ENCODE data around the gene GLMN.
"Not testable (repeated sequence)": the region's sequence is repeated elsewhere in the genome, so short reads cannot be mapped to it uniquely, and the experiment has no call there.

GLMN gene

DNA sequence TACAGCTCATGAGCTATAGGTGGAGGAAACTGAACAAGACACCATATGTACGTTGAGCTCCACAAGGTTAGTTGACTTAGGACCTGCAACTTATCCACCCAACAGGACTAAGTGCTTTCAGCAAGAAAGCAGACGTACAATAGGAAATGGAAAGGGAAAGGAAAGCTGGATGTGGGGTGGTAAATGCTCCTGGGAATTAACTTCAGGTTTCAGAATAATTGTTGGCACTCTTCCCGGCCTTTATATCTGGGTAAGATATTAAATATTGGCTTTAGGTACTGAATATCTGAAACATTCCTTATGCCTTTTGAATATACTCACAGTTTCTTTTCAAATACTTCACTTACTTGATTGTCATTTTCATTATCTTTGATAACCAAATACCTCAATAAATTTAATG, 36.3 kb downstream of the GLMN start:
- no peak for DNase-seq (ENCODE audit: low read depth)
- no peak overlapping the region for H3K4me3 ChIP-seq (ENCODE audit: low read depth, low read length)
- TF ChIP-seq, protein P1, sequence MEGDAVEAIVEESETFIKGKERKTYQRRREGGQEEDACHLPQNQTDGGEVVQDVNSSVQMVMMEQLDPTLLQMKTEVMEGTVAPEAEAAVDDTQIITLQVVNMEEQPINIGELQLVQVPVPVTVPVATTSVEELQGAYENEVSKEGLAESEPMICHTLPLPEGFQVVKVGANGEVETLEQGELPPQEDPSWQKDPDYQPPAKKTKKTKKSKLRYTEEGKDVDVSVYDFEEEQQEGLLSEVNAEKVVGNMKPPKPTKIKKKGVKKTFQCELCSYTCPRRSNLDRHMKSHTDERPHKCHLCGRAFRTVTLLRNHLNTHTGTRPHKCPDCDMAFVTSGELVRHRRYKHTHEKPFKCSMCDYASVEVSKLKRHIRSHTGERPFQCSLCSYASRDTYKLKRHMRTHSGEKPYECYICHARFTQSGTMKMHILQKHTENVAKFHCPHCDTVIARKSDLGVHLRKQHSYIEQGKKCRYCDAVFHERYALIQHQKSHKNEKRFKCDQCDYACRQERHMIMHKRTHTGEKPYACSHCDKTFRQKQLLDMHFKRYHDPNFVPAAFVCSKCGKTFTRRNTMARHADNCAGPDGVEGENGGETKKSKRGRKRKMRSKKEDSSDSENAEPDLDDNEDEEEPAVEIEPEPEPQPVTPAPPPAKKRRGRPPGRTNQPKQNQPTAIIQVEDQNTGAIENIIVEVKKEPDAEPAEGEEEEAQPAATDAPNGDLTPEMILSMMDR (IDR thresholded peaks at IDR 0.05; ENCODE audit: low read depth, low read length), result no peak
- TF ChIP-seq, protein P2, sequence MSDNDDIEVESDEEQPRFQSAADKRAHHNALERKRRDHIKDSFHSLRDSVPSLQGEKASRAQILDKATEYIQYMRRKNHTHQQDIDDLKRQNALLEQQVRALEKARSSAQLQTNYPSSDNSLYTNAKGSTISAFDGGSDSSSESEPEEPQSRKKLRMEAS (IDR thresholded peaks at IDR 0.05; ENCODE audit: low read depth, low read length), result no peak
- TF ChIP-seq POLR2A (IDR thresholded peaks at IDR 0.05; ENCODE audit: extremely low read depth, insufficient read length) (no peak), MYC (IDR thresholded peaks at IDR 0.05; ENCODE audit: low read depth, low read length) (no peak)

DNA sequence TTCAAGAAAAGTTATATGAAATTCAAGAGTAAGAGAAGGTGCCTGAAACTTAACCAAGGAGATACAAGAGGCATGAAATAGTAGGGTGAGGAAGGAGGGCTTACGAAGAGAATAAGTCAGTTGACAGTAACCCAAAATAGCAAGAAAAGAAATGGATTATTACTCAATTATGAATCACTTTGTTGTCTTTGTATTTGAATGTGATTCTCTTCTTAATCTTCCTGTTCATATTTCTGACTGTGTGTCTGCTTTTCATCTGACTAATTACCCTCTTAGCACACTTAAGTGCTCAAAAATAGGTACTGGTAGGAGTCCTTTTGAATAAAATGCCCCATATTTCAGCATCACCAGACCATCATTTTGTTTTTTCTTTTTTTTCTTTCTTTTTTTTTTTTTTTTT, 39.4 kb downstream of the GLMN start:
- TF ChIP-seq, protein P2 (IDR thresholded peaks at IDR 0.05; ENCODE audit: low read depth, low read length), result no peak
- TF ChIP-seq MYC (IDR thresholded peaks at IDR 0.05; ENCODE audit: low read depth, low read length) (no peak), POLR2A (IDR thresholded peaks at IDR 0.05; ENCODE audit: extremely low read depth, insufficient read length) (no peak)
- TF ChIP-seq, protein P1 (IDR thresholded peaks at IDR 0.05; ENCODE audit: low read depth, low read length), result no peak
- no peak overlapping the region for H3K4me3 ChIP-seq (ENCODE audit: low read depth, low read length)
- DNase-seq (ENCODE audit: low read depth), result no peak

DNA sequence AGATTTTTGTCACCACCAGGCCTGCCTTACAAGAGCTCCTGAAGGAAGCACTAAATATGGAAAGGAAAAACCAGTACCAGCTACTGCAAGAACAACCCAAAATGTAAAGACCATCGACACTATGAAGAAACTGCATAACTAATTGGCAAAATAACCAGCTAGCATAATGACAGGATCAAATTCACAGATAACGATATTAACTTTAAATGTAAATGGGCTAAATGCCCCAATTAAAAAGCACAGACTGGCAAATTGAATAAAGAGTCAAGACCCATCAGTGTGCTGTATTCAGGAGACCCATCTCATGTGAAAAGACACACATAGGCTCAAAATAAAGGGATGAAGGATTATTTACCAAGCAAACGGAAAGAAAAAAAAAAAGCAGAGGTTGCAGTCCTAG, 44.1 kb downstream of the GLMN start:
- DNase-seq (ENCODE audit: low read depth); H3K4me3 ChIP-seq (ENCODE audit: low read depth, low read length): not testable (repeated sequence)

DNA sequence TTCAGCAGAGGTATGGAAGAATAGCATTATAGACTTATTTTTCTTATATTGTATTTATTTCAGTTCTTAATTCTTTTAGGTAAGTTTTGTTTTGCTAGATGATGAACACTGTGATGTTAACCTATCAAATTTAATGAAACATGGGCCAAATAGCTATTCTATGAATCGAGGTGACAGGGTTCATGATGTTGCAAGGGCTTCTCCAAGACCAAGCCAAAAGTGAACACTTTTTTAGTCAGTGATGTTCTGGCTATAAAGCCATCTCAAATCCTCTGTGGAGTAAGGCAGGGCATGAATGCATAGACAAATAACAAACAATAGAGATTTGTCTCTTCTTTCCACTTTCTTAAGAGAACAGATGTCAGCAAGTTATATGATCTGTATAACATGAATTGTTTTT, 54.4 kb downstream of the GLMN start:
- TF ChIP-seq, protein P2 (IDR thresholded peaks at IDR 0.05; ENCODE audit: low read depth, low read length), result no peak
- no peak for TF ChIP-seq POLR2A (IDR thresholded peaks at IDR 0.05; ENCODE audit: extremely low read depth, insufficient read length)
- TF ChIP-seq, protein P1 (IDR thresholded peaks at IDR 0.05; ENCODE audit: low read depth, low read length), result no peak
- no peak for TF ChIP-seq MYC (IDR thresholded peaks at IDR 0.05; ENCODE audit: low read depth, low read length)
- H3K4me3 ChIP-seq (ENCODE audit: low read depth, low read length), result no peak overlapping the region
- DNase-seq (ENCODE audit: low read depth), result no peak

DNA sequence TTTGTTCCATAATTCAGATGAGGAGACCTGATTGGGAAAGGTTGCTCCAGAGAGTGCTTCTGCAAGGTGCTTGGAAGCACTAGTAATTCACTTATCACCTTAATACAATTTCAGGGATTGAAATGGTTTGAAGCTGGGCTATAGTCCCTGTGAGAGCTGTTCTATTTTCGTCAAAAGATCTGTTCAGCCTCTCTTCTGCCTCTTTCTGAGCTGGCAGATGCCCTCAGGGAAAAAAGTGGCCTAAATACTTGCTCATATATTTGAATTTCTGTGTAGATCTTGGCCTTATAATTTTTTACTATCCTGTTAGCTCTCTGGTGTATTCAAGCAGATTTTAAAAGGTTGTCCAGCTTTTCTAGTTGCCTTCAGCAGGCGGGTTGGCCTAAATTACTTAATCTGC, 58.8 kb downstream of the GLMN start:
- H3K4me3 ChIP-seq (ENCODE audit: low read depth, low read length), result no peak overlapping the region
- no peak for DNase-seq (ENCODE audit: low read depth)
- TF ChIP-seq, protein P2 (IDR thresholded peaks at IDR 0.05; ENCODE audit: low read depth, low read length), result no peak
- TF ChIP-seq POLR2A (IDR thresholded peaks at IDR 0.05; ENCODE audit: extremely low read depth, insufficient read length) (no peak), MYC (IDR thresholded peaks at IDR 0.05; ENCODE audit: low read depth, low read length) (no peak)
- TF ChIP-seq, protein P1 (IDR thresholded peaks at IDR 0.05; ENCODE audit: low read depth, low read length), result no peak

DNA sequence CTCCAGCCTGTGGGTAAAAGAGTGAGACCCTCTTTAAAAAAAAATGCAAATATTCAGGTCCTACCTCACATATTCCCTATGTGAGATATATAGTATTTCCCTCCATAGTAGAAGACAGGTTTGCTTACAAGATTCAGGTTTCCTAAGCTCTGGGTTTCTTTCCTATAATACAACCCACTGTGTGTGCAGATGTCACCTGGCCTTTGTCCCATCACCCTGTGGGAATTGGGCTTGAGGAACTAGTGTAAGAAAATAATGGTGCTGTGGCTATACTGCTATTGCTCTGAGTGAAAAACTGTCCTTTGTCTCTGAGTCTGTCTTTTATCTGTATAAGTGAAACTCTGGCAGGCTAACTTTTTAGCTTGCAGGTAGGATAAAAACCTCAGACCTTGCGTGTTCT, 68.1 kb downstream of the GLMN start:
- TF ChIP-seq POLR2A (IDR thresholded peaks at IDR 0.05; ENCODE audit: extremely low read depth, insufficient read length), result no peak
- TF ChIP-seq, protein P1 (IDR thresholded peaks at IDR 0.05; ENCODE audit: low read depth, low read length), result no peak
- TF ChIP-seq, protein P2 (IDR thresholded peaks at IDR 0.05; ENCODE audit: low read depth, low read length), result no peak
- TF ChIP-seq MYC (IDR thresholded peaks at IDR 0.05; ENCODE audit: low read depth, low read length), result no peak
- H3K4me3 ChIP-seq (ENCODE audit: low read depth, low read length), result no peak overlapping the region
- DNase-seq (ENCODE audit: low read depth), result no peak
